NCI-H345 treated with DMSO at 0.1 percent for 48 hours (cell line): ENCODE data around the gene ZNF365.
A peak's percentile ranks its signal among the peaks of the same experiment; 100 is the strongest.
"Not testable (repeated sequence)": the region's sequence is repeated elsewhere in the genome, so short reads cannot be mapped to it uniquely, and the experiment has no call there.

ENCODE experiments used
- DNase-seq: peaks from one replicate; lab custom pipeline; 2025; ENCODE audit not compliant: unreplicated experiment; lab: John Stamatoyannopoulos, UW

ZNF365 gene, protein sequence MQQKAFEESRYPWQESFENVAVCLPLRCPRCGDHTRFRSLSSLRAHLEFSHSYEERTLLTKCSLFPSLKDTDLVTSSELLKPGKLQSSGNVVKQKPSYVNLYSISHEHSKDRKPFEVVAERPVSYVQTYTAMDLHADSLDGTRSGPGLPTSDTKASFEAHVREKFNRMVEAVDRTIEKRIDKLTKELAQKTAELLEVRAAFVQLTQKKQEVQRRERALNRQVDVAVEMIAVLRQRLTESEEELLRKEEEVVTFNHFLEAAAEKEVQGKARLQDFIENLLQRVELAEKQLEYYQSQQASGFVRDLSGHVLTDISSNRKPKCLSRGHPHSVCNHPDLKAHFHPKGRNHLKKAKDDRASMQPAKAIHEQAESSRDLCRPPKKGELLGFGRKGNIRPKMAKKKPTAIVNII

DNA sequence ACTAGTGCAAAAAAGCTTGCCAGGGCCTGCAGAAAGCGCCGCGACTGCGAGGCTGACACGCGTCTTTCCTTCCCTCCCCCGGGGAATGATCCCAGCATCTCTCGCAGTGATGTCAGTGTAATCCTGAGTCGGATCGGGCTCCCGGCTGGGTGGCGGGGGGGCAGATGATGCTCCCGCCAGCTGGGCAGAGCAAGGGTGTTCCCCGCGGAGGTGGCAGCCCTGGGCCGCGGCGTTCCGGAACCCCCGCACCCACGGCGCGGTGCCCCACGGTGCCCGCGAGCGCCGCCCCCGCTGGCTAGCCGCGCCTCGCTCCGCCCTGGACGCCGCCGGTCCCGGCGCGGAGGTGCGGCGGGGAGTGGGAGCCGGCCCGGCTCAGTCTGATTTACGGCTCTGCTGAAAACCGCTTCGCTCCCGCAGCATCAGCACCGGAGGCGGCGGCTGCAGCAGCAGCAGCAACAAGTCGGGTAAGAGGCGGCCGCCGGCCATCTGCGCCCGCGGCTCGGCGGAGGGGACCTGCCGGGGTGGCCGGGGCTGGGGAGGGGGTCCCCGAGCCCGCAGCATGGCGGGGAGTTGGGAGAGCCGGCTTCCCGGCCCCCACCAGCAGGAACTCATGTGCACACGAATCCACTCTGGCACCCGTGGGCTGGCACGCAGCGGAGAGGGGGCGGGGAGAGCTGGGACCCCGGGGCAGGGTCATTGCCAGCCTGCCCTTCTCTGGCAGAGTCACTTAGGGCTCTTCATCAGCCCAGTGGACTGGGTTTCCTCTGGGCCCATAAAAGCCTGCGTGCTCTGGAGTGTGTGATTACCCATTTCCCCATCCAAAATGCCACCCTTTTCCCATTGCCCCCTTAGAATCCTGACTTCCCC lies at the start of gene ZNF365:
Gene ZNF365, plus strand, starts transcription at position 375 of the 867 bp plus-strand sequence. CDS start 1,825 bp downstream, outside the sequence.
- DNase-seq: peak; percentile 1

DNA sequence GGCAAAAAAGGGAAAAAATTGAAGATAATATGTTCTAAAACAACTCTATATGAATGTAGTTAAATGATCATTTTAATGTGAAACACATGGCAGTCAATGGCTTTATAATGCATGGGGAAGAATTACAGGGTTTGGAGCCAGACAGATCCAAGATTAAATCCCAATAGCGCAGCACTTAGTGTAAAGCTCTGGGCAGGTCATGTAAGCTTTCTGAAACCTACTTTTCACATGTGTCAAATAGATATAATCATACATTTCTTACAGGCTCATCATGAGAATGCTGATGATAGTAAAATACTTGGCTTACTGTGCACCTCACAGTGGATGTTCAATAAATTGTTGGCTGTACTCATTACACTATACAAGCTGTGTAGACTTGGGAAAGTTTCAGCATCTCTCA lies 48.0 kb upstream of the ZNF365 start:
- no peak for DNase-seq

DNA sequence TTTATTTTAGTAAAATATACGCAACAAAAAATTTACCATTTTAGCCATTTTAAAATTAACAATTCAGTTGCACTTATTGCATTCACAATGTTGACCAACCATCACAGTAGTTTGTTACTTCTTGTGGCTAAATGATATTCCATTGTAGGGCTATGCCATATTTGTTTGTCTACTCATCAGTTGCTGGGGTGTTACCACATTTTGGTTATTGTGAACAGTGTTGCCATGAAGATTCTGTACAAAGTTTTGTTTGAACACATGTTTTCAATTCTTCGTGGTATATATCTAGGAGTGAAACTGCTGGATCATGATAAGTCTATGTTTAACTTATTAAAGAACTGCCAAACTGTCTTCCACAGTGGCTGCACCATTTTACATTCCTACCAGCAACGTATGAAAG lies 46.3 kb upstream of the ZNF365 start:
- DNase-seq: no peak

DNA sequence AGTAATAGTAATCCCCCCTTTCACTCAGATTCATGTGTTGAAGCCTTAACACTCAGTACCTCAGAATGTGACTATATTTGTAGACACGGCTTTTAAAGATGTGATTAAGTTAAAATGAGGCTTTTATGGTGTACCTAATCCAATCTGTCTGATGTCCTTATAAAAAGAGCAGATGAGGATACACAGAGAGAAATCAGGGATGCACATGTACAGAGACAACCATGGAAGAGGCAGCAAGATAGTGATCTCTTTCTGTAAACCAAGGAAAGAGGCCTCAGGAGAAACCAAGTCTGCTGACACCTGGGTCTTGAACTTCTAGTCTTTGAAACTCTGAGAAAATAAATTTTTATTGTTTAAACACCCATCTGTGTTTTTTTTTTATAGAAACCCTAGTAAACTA lies 44.0 kb upstream of the ZNF365 start:
- no peak for DNase-seq

DNA sequence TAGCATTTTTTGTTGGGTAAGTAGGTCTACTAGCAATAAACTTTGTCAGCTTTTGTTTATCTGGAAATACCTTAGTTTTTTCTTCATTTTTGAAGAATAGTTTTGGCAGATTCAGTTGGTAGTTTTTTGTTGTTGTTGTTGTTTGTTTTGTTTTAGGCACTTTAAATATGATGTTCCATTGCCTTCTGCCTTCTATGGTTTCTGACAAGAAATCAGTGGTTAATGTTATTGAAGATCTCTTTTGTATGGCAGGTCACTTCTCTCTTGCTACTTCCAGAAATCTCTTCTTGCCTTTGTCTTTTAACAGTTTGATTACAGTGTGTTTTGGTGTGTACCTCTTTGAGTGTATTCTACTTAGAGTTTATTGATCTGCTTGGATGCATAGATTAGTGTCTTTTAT lies 41.8 kb upstream of the ZNF365 start:
- DNase-seq: no peak

DNA sequence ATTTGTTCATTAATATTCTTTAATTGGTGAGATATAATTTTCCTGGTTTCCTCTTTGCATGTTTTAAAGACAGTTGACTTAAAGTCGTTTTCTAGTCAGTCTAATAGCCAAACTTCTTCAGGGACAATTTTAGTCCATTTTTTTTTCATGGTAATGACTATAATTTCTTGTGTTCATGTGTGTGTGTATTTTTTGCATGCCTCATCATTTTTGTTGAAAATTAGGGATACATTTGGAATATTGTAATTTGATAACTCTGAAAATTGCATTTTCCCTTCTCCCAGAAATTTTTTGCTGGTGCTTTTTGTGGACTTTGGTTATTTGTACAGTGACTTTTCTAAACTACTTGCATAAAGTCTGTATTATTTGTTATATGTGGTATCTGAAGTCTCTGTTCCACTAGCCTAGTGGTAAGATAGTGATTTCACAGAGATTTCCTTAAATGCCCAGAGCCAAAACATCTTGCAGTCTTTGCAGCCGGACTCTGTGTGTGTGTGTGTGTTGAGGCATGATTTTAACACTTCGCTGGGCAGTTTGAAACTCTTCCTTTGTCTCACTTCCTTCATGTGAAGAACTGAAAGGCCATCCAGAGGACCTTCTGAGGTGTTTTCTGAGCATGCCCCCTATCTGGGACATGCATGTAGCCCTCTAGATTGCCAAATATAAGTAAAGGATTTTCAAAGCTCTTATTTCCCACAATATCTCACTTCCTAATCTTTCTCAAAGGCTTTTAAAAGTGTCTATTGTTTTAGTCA lies 40.9 kb upstream of the ZNF365 start:
- DNase-seq: no peak

DNA sequence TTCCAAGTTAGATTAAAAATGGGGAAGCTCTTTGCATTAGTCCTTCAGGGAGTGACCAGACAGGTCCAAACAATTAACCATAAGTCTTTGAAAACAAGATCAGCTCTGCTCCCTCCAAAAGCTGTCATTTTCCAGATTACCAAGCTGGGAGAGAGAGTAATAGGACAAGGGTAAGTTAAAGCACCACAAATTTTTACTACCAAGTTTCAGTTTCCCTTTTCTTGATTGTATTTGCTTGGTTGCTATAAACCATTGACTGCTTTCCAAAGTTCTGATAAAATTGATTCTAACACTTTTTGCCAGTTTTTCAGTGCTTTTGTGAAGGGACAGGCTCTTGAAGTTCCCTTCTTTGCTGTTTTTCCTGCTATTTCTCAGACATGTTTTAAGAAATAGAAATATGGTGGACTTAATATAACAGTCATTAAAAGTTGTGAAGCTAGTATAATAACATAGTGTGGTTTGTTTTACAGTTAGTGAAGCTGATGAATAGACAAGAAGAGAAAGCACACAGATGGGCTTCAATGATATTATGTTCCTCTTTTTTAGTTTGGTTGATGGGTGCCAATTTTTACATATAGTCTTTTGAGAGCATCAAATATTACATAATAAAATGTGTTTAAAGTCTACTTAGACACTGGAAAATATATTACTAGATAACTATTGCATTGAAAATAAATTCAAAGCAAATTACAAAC lies 40.0 kb upstream of the ZNF365 start:
- DNase-seq: no peak

DNA sequence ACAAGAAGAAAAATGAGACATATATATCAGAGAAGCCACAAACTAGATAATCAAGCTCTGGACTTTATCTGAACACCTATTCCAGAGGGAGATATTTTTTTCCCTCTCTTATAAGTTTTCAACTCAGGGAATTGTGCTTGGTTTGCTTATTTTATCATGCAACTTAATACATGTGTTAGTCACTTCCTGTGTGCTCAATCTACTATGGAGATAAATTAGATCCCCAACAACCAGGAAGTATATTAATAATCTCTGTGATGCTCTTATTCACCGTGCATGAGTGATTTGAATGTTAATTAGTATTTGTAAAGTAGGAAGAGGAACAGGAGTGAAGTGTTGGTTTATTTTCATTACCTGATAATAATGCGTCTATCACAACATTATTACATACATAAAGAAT lies 38.8 kb upstream of the ZNF365 start:
- DNase-seq: no peak

DNA sequence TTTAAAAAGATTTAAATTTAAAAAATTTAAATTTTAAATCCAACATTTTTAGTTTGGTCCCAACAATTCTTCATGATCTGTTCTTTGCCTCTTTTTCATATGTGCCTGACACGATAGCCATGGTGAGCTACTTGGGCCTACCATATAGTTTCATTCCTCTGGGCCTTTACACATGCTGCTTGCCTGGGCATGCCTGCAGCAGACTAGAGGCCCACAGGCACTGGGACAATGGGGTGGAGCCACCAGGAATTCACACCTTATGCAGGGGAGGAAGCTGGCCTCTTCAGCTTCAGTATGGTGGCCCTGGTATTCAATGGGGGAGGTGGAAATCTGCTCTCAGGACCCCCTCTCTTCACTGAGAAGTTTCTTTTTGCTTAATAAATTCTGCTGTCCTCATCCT lies 37.8 kb upstream of the ZNF365 start:
- DNase-seq: no peak

DNA sequence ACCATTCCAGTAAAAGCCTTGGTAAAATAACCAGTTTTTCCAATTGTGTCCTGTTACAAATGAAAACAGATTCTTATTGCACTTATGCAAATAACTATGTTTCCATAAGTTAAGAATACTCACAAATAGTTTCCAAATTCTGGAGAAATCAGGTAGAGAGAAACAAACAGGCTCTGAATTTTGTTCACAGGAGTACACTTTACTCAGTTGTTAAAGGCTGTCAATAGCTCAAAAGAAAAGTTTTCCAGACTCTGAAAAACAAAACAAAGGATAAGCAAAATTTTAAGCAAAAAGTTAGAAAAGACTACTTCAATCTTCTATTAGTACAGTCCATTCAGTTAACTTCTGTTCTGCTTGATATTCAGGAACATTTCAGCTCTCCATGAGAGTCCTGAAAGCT lies 32.8 kb upstream of the ZNF365 start:
- DNase-seq: no peak

DNA sequence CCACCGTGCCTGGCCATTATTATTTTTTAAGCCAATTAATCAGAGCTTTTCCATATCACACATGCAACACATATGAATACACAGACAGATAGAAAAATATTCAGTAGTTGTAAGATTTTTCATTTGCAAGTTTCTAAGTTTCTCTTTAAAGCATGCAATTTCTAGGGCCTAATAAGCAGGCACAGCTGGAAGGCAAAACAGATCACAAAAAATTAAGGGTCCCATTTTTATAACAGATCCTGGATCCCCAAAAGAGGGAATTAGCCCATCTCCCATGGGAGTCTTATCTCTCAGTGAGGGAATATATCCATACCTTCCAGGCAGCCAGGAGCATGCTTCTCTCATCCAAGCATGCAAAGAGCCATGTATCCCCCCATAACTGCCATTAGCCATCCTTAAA lies 31.2 kb upstream of the ZNF365 start:
- no peak for DNase-seq

DNA sequence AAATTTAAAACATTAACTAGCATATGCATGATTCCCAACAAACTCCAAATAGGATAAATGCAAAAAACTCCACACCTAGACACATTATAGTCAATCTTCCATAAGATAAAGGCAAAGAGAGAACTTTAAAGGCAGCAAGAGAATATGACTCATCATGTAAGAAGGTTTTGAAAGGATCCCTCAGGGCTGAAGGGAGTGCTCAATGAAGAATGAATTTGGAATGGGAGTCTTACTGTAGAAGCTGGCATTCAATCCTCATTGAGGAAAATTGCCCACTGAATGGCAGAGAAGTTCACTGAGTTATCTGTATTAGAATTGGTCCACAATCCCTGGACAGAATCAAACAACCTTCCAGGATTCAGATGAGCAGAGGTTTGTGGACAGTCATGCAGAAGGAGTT lies 26.1 kb upstream of the ZNF365 start:
- DNase-seq: no peak

DNA sequence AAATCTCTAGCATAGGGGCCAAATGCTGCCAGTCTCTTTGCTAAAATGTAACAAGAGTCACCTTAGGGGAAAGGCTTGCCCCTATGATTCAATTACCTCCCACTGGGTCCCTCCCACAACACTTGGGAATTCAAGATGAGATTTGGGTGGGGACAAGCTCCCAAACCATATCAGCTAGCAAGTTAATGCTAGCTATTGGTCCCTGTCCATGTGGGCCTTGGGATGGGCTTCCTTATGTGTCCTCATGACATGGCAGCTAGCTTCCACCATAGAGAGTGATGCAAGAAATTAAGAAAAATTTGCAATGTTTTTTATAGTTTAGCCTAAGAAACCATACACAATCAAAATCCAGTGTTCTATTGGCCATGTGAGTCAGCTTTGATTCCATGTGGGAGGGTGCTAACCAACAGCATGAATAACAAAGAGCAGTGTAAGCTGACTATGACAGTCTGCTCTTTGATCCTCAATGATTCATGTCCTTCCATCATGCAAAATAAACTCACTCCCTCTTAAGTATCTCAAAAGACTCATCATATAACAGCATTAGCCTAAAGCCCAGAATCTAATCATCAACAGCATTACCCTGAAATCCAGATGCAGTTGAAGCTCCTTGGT lies 21.7 kb upstream of the ZNF365 start:
- no peak for DNase-seq

DNA sequence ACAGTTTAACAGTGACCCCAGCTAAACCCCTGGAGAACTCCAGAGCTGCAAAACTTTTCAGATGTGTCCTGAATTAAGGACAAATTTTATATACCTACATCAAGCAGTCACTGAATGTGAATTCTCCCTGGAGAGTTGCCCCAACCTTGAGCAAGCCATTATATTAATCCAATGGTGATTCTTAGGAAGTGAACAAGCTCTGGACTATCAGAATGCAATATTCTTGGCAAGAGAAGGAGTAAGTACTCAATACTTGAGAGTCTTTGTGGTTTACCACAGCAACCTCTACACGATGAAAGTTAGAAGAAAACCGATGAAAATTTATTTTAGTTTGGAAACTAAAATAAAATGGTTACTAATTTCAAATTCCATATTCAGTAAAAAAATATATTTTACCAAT lies 19.3 kb upstream of the ZNF365 start:
- DNase-seq: no peak

DNA sequence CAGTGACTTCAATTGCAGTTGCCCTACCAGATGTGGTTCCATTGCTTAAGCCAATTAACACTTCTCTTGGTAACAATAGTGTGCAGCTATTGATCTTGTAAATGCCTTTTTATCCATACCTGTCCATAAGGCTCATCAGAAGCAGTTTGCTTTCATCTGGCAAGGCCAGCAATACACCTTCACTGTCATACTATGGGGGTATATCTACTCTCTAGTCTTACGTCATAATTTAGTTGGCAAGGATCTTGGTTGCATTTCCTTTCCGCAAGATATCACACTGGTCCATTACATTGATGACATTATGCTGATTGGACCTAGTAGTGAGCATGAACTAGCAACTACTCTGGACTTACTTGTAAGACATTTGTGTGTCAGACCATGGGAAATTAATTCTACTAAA lies 17.7 kb upstream of the ZNF365 start:
- no peak for DNase-seq

DNA sequence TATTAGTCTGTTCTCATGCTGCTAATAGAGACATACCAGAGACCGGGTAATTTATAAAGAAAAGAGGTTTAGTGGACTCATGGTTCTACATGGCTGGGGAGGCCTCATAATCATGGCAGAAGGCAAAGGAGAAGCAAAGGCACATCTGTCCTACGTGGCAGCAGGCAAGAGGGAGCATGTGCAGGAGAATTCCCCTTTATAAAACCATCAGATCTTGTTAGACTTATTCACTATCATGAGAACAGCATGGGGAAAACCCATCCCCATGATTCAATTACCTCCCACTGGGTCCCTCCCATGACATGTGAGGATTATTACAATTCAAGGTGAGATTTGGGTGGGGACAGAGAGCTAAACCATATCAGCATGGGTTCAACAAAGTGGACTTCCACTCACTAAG lies 16.0 kb upstream of the ZNF365 start:
- DNase-seq: not testable (repeated sequence)

DNA sequence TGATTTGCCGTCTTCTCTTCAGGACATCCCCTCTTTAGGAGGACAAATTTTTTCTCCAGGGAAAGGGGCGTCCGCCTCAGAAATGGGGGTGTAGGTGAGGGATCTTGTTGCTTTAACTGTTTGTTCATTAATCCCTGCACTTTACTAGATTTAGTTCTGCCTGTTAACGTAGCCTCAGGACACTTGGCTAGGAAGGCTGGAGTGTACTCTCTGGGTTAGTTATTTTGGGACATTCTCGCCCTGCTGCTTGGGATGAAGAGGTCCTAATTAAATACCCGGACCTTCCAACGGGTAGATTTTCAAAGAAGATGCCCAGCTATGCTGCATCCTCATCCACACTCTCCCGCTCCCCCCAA lies 552 bp upstream of the ZNF365 start:
- DNase-seq: no peak

DNA sequence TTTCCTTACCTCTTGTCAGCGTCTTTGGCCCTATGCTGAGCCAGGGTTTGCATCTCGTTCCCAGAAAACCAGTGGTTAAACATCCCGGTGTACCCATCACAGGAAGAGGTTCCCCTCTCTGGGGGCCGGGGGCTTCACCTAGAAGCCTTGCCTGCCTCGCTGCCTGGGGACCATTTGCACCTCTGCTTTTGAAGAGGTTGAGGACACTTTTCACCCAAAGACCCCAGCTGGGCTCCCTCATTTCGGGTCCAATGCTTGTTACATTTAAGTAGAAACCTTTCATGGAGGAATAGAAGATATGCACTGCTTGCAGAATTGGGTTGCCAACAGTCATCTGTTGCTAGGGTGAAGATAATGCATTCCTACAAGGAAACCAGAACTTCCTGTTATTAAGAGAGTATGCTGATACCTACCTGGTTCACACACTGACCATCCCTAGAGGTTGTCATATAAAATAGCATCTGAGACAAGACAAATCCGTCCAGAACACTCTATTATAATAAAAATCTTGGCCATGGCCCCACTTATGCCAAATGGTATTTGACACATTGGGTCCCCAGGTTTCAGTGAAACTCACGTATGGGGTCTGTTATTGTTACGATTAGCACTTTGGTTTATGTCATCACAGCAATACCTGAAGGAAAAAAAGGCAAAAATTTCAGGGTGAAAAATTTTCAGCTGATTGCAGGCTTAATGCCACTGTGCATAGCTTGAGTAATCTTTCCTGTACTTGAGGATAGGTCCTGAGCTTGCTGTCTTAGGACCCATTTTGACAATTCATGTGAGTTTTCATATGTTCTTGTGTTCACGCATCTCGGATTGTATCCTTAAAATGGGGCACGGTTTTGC lies 917 bp downstream of the ZNF365 start:
- DNase-seq: no peak
